Stomach (tissue), 4 donors: ENCODE measurements around the gene MB.

Experiments used
- CTCF ChIP-seq, 7 experiments: fragments of 450-650 bp in 4 of 7; fragments of 200-600 bp in 3 of 7; sonication (generic) in 3 of 7; IDR thresholded peaks; one replicate each; pipeline ENCODE4 v1.5.1; 2016 to 2019; ENCODE audit warnings: antibody characterized with exemption in 7 of 7, control low read depth in 2 of 7, mild to moderate bottlenecking in 1 of 7
- EP300 ChIP-seq: sonication (generic); formaldehyde crosslinking; IDR thresholded peaks from one replicate; pipeline ENCODE4 v1.6.1; 2017; ENCODE audit warnings: antibody characterized with exemption
- POLR2A ChIP-seq, 4 donors: fragments of 450-650 bp; IDR thresholded peaks; one replicate each; pipeline ENCODE4 v1.6.1; 2016; ENCODE audit warnings: antibody characterized with exemption in 4 of 4, control low read depth in 2 of 4, mild to moderate bottlenecking in 1 of 4, moderate library complexity in 1 of 4

GRCh38 chr22:35617137-35617755, at the start of gene MB:
- TF ChIP-seq EP300: no peak
- TF ChIP-seq POLR2A (IDR thresholded peaks at IDR 0.05): no peak
- no peak for TF ChIP-seq CTCF (IDR thresholded peaks at IDR 0.05)
